Prostate gland (tissue), 2 donors: ENCODE results near the gene MPZL1.

Source experiments
- CTCF ChIP-seq, 4 experiments: fragments of 200-600 bp in 2 of 4; fragments of 450-650 bp in 2 of 4; sonication (generic) in 2 of 4; IDR thresholded peaks; 1 replicate in 3 of 4; 2 replicates in 1 of 4; pipeline ENCODE4 v1.5.1; 2016 to 2019; ENCODE audit warnings: antibody characterized with exemption in 4 of 4, mild to moderate bottlenecking in 2 of 4, moderate library complexity in 2 of 4
- POLR2A ChIP-seq: fragments of 450-650 bp; IDR thresholded peaks from one replicate; pipeline ENCODE4 v1.6.1; 2016; ENCODE audit warnings: antibody characterized with exemption, mild to moderate bottlenecking

GRCh38 chr1:167772436-167772835, 50.7 kb downstream of the MPZL1 start:
- TF ChIP-seq CTCF (IDR thresholded peaks at IDR 0.05), result no peak
- TF ChIP-seq POLR2A, result no peak
